HepG2 (cell line): ENCODE data around the gene TM4SF1. TPM values are rescaled to one million over a fixed set of nuclear protein-coding genes. Genes with fewer than 3 reads are reported as not detected.

Experiments
- IRF1 ChIP-seq: sonication (generic); formaldehyde crosslinking; IDR thresholded peaks from 2 replicates; pipeline ENCODE4 v1.4.0; 2020; ENCODE audit warnings: low read depth, mild to moderate bottlenecking, missing genetic modification reagents
- MED1 ChIP-seq: sonication (generic); formaldehyde crosslinking; IDR thresholded peaks from 2 replicates; pipeline ENCODE4 v1.4.0; 2020; ENCODE audit warnings: missing genetic modification reagents
- MXI1 ChIP-seq: IDR thresholded peaks from 3 replicates; pipeline ENCODE4 v1.6.1; 2012; ENCODE audit warnings: low read depth, low read length, inconsistent platforms, borderline replicate concordance
- NFAT5 ChIP-seq: sonication (generic); formaldehyde crosslinking; IDR thresholded peaks from 2 replicates; pipeline ENCODE4 v1.4.0; 2020; ENCODE audit warnings: missing genetic modification reagents
- NFATC3 ChIP-seq: sonication (generic); formaldehyde crosslinking; IDR thresholded peaks from 2 replicates; pipeline ENCODE4 v1.5.1; 2020; ENCODE audit warnings: mild to moderate bottlenecking, missing genetic modification reagents
- PRPF4 ChIP-seq: fragments of 200-400 bp; formaldehyde crosslinking; IDR thresholded peaks from 2 replicates; pipeline ENCODE4 v1.6.1; 2016; ENCODE audit warnings: low read length, low read depth; ENCODE audit not compliant: poor library complexity, severe bottlenecking
- ZBTB26 ChIP-seq: IDR thresholded peaks from 2 replicates; pipeline ENCODE4 v1.6.1; 2016; ENCODE audit warnings: missing compliant biosample characterization, missing genetic modification reagents, borderline replicate concordance
- ZBTB7B ChIP-seq: sonication (generic); formaldehyde crosslinking; IDR thresholded peaks from 2 replicates; pipeline ENCODE4 v1.4.0; 2020; ENCODE audit warnings: missing genetic modification reagents
- ZFAT ChIP-seq: sonication (generic); formaldehyde crosslinking; conservative IDR thresholded peaks from 2 replicates; pipeline ENCODE4 v1.8.1; 2023; ENCODE audit warnings: missing genetic modification reagents, inconsistent platforms
- ZHX1 ChIP-seq: sonication (generic); formaldehyde crosslinking; IDR thresholded peaks from 2 replicates; pipeline ENCODE4 v1.8.1; 2022; ENCODE audit warnings: low read depth, mild to moderate bottlenecking, missing genetic modification reagents
- ZNF703 ChIP-seq: sonication (generic); formaldehyde crosslinking; IDR thresholded peaks from 2 replicates; pipeline ENCODE4 v1.5.1; 2020; ENCODE audit warnings: missing genetic modification reagents, mild to moderate bottlenecking, moderate library complexity, borderline replicate concordance
- ZNF740 ChIP-seq: sonication (generic); formaldehyde crosslinking; IDR thresholded peaks from 2 replicates; pipeline ENCODE4 v1.4.0; 2020; ENCODE audit warnings: missing genetic modification reagents
- ZNF746 ChIP-seq: sonication (generic); formaldehyde crosslinking; IDR thresholded peaks from 2 replicates; pipeline ENCODE4 v1.8.0; 2022; ENCODE audit warnings: mild to moderate bottlenecking, missing genetic modification reagents
- ZNF781 ChIP-seq: sonication (generic); formaldehyde crosslinking; IDR thresholded peaks from 2 replicates; pipeline ENCODE4 v1.5.1; 2020; ENCODE audit warnings: borderline replicate concordance, mild to moderate bottlenecking, missing genetic modification reagents; ENCODE audit errors: not compliant biosample characterization
- polyA plus RNA-seq, 8 experiments: library from polyadenylated mRNA; depleted of rRNA in 3 of 8; stranded (reverse) in 7 of 8; unstranded in 1 of 8; fragments of >200 nt; fragmentation: Illumina TruSeq in 4 of 8; extraction: Trizol in 4 of 8; gene quantifications; 2 replicates each; pipeline versions ENCODE4 v1.2.1 to v1.2.3, GENCODE V29; 2011 to 2016; ENCODE audit warnings: low read depth in 4 of 8, missing spikeins in 1 of 8, mixed read lengths in 1 of 8; ENCODE audit not compliant: insufficient read depth in 1 of 8
- total RNA-seq, 5 experiments: library from RNA; depleted of rRNA; stranded (reverse); fragments of >200 nt; fragmentation: Illumina TruSeq; extraction: Trizol; gene quantifications; 2 replicates each; pipeline ENCODE4 v1.2.3, GENCODE V29; 2016; ENCODE audit warnings: low read depth in 1 of 5

Gene TM4SF1
- total and polyA plus RNA-seq, 2 of the 13 experiments (the other 11 are each of a cell fraction or from before 2014, with no cell fraction given), result 431 to 1,359 TPM

- no peak for TF ChIP-seq NFAT5 (CRISPR knock-in tag)
- peak; percentile 62 for TF ChIP-seq MED1 (CRISPR knock-in tag)
- peak; percentile 33; the same call in 1 of the 3 replicates for TF ChIP-seq MXI1
- no peak for TF ChIP-seq ZBTB7B
- TF ChIP-seq ZNF781 (CRISPR knock-in tag), result peak; percentile 29
- TF ChIP-seq PRPF4, result no peak
- TF ChIP-seq ZNF703 (CRISPR knock-in tag), result no peak
- no peak for TF ChIP-seq IRF1
- no peak for TF ChIP-seq ZFAT (CRISPR knock-in tag)
- TF ChIP-seq ZHX1 (CRISPR knock-in tag), result no peak
- no peak for TF ChIP-seq ZNF740 (CRISPR knock-in tag)
- no peak for TF ChIP-seq NFATC3
- no peak for TF ChIP-seq ZBTB26 (CRISPR knock-in tag)
- no peak for TF ChIP-seq ZNF746 (CRISPR knock-in tag)
Observed at GRCh38 chr3:149384911-149385321, 7.5 kb upstream of the TM4SF1 start (continued).
